Keratinocyte (primary cell): ENCODE results near the gene PFKP. TPM values are rescaled to one million over a fixed set of nuclear protein-coding genes. Genes with fewer than 3 reads are reported as not detected.
A peak's percentile ranks its signal among the peaks of the same experiment; 100 is the strongest.

Experiments
- DNase-seq: peaks from one replicate; pipeline ENCODE4 v3.0.0-alpha.2; 2011; ENCODE audit warnings: low read depth, missing footprints, low spot score
- FAIRE-seq: peaks from 2 replicates; lab custom pipeline; 2011; peaks lifted over from hg19 to GRCh38; lab: Jason Lieb, UNC
- H2AFZ ChIP-seq: 2 replicates; pipeline ENCODE4 v1.6.0; 2012; ENCODE audit warnings: low read length, control low read depth, inconsistent platforms; ENCODE audit not compliant: control insufficient read depth
- H3K27ac ChIP-seq: 2 replicates; pipeline ENCODE4 v1.5.1; 2011; ENCODE audit warnings: low read length; ENCODE audit not compliant: control insufficient read depth, insufficient read depth
- H3K27me3 ChIP-seq: 3 replicates; pipeline ENCODE4 v1.6.0; 2011; ENCODE audit warnings: low read length; ENCODE audit not compliant: control insufficient read depth, insufficient read depth; ENCODE audit errors: extremely low read depth
- H3K36me3 ChIP-seq, 2 experiments: 2 replicates in 1 of 2; 3 replicates in 1 of 2; pipeline ENCODE4 v1.5.1; 2011; ENCODE audit warnings: low read length in 2 of 2, mild to moderate bottlenecking in 1 of 2; ENCODE audit not compliant: control insufficient read depth in 2 of 2, insufficient read depth in 2 of 2; ENCODE audit errors: extremely low read depth in 1 of 2
- H3K4me1 ChIP-seq: 3 replicates; pipeline ENCODE4 v1.5.1; 2011; ENCODE audit warnings: low read length; ENCODE audit not compliant: control insufficient read depth, insufficient read depth; ENCODE audit errors: extremely low read depth
- H3K4me2 ChIP-seq: 3 replicates; pipeline ENCODE4 v1.6.0; 2011; ENCODE audit warnings: low read depth, low read length; ENCODE audit not compliant: control insufficient read depth, insufficient read depth; ENCODE audit errors: extremely low read depth
- H3K4me3 ChIP-seq, 3 experiments: fragments of 200-600 bp in 1 of 3; sonication (generic) in 1 of 3; 2 replicates in 2 of 3; 3 replicates in 1 of 3; pipeline ENCODE4 v1.5.1; 2011 to 2016; ENCODE audit warnings: low read length in 3 of 3, mild to moderate bottlenecking in 3 of 3, control low read depth in 2 of 3, inconsistent platforms in 1 of 3, low read depth in 1 of 3, mixed read lengths in 1 of 3, mixed run types in 1 of 3, moderate library complexity in 1 of 3; ENCODE audit not compliant: control insufficient read depth in 2 of 3, insufficient read depth in 2 of 3; ENCODE audit errors: extremely low read depth in 1 of 3
- H3K79me2 ChIP-seq: 2 replicates; pipeline ENCODE4 v1.6.0; 2012; ENCODE audit warnings: low read length; ENCODE audit not compliant: control insufficient read depth, insufficient read depth
- H3K9ac ChIP-seq: 3 replicates; pipeline ENCODE4 v1.6.0; 2011; ENCODE audit warnings: low read length; ENCODE audit not compliant: control insufficient read depth, insufficient read depth; ENCODE audit errors: extremely low read depth
- H3K9me1 ChIP-seq: 3 replicates; pipeline ENCODE4 v1.6.0; 2011; ENCODE audit warnings: low read length; ENCODE audit not compliant: control insufficient read depth, insufficient read depth; ENCODE audit errors: extremely low read depth
- H3K9me3 ChIP-seq: 2 replicates; pipeline ENCODE4 v1.5.1; 2012; ENCODE audit warnings: low read depth, low read length; ENCODE audit not compliant: control insufficient read depth
- H4K20me1 ChIP-seq: 3 replicates; pipeline ENCODE4 v1.6.0; 2011; ENCODE audit warnings: low read length; ENCODE audit not compliant: control insufficient read depth, insufficient read depth; ENCODE audit errors: extremely low read depth
- EZH2 ChIP-seq: IDR thresholded peaks from one replicate; pipeline ENCODE4 v1.6.1; 2012; ENCODE audit warnings: inconsistent platforms, mild to moderate bottlenecking, low read length, moderate library complexity
- dilution Hi-C: fragments of 300-500 bp; cut with MboI; formaldehyde crosslinking; loops from one replicate; pipeline ENCODE4 v1.7.0; 2020; ENCODE audit warnings: low sequenced_read_pairs; ENCODE audit not compliant: extremely low pct_ligation_motif_present
- polyA plus RNA-seq, 5 experiments: library from polyadenylated mRNA; depleted of rRNA in 3 of 5; stranded (reverse) in 3 of 5; stranded (forward) in 1 of 5; unstranded in 1 of 5; fragments of >200 nt; gene quantifications; 1 replicate in 1 of 5; 2 replicates in 3 of 5; 3 replicates in 1 of 5; pipeline versions ENCODE4 v1.2.1 to v1.2.3, GENCODE V29; 2011 to 2012; ENCODE audit warnings: missing spikeins in 2 of 5, low read depth in 1 of 5, low replicate concordance in 1 of 5
- TF ChIP-seq, protein P1 (sequence below), 3 experiments: IDR thresholded peaks in 1 of 3; conservative IDR thresholded peaks in 1 of 3; optimal IDR thresholded peaks in 1 of 3; 2 replicates in 2 of 3; 3 replicates in 1 of 3; pipeline versions ENCODE3 to v1.5.1; 2011; ENCODE audit warnings: low read length in 3 of 3, mild to moderate bottlenecking in 3 of 3, moderate library complexity in 2 of 3, control low read depth in 1 of 3, inconsistent platforms in 1 of 3; ENCODE audit not compliant: insufficient read depth in 2 of 3; ENCODE audit errors: extremely low read depth in 1 of 3

PFKP gene
- polyA plus RNA-seq, 1 donor (not counting 4 experiments of a cell fraction or from before 2014, with no cell fraction given) = 117 TPM

DNA sequence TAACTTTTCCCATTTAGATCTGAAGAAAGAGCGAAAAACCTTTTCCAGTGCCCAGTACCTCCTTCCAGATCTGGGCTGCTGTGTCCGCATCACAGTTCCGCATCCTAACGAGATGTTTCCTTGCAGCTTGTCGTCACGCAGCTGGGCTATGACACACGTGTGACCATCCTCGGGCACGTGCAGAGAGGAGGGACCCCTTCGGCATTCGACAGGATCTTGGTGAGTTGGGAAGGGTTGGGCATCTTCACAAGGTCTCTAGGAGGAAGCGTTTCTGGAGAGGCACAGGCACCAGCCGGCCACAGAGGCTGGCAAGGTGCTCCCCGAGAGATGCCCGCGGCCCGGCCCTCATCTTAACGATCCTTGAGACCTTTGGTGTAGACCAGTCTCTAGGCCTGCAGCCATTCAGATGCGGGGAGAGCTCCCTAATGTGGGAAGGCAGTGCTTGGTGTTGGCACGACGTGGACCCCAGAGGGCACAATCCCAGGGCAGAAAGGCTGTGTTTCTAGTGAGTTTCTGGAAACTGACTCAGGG lies 41.3 kb downstream of the PFKP start:
- H3K4me2 ChIP-seq = no peak overlapping the region
- H3K4me1 ChIP-seq = peaks cover 13% of the 10 kb centered on the region
- TF ChIP-seq, protein P1, sequence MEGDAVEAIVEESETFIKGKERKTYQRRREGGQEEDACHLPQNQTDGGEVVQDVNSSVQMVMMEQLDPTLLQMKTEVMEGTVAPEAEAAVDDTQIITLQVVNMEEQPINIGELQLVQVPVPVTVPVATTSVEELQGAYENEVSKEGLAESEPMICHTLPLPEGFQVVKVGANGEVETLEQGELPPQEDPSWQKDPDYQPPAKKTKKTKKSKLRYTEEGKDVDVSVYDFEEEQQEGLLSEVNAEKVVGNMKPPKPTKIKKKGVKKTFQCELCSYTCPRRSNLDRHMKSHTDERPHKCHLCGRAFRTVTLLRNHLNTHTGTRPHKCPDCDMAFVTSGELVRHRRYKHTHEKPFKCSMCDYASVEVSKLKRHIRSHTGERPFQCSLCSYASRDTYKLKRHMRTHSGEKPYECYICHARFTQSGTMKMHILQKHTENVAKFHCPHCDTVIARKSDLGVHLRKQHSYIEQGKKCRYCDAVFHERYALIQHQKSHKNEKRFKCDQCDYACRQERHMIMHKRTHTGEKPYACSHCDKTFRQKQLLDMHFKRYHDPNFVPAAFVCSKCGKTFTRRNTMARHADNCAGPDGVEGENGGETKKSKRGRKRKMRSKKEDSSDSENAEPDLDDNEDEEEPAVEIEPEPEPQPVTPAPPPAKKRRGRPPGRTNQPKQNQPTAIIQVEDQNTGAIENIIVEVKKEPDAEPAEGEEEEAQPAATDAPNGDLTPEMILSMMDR (optimal IDR thresholded peaks at IDR 0.05 in 1 of 3, IDR thresholded peaks at IDR 0.05 in 1 of 3, conservative IDR thresholded peaks at IDR 0.05 in 1 of 3; ENCODE audit: extremely low read depth in 1 of 3, insufficient read depth in 2 of 3, low read length in 3 of 3) = no peak
- no peak for TF ChIP-seq EZH2
- H3K9me3 ChIP-seq = no peaks in the 10 kb centered on the region
- no peaks in the 10 kb centered on the region for H3K27me3 ChIP-seq
- H3K4me3 ChIP-seq = no peak overlapping the region
- no peak overlapping the region for H2AFZ ChIP-seq
- peaks cover 44 to 45% of the 10 kb centered on the region in 2 experiments for H3K36me3 ChIP-seq
- peak overlapping the region; percentile 97 for H3K27ac ChIP-seq
- dilution Hi-C loops = no loop called here
- FAIRE-seq = no peak
- no peaks in the 10 kb centered on the region for H3K9me1 ChIP-seq
- H4K20me1 ChIP-seq = no peaks in the 10 kb centered on the region
- H3K9ac ChIP-seq = no peak overlapping the region
- H3K79me2 ChIP-seq = peaks cover 22% of the 10 kb centered on the region
- DNase-seq = no peak

DNA sequence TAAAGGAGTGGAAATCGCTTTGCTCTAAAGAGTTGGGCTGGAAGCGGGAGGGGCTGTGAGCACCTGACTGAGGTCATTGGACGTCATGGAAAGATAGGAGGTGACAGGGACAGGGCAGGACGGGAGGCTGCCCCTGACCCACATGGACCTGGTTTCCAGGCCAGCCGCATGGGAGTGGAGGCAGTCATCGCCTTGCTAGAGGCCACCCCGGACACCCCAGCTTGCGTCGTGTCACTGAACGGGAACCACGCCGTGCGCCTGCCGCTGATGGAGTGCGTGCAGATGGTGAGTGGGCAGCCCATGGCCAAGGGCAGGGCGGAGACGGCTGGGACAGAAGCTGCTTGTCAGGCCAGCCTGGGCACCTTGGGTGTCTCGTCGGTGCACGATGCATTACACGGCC lies 41.8 kb downstream of the PFKP start:
- H3K9ac ChIP-seq = no peak overlapping the region
- TF ChIP-seq, protein P1 (optimal IDR thresholded peaks at IDR 0.05 in 1 of 3, IDR thresholded peaks at IDR 0.05 in 1 of 3, conservative IDR thresholded peaks at IDR 0.05 in 1 of 3; ENCODE audit: extremely low read depth in 1 of 3, insufficient read depth in 2 of 3, low read length in 3 of 3) = no peak
- TF ChIP-seq EZH2 = no peak
- no peaks in the 10 kb centered on the region for H3K9me3 ChIP-seq
- peaks cover 13% of the 10 kb centered on the region for H3K4me1 ChIP-seq
- H4K20me1 ChIP-seq = no peaks in the 10 kb centered on the region
- no peaks in the 10 kb centered on the region for H3K9me1 ChIP-seq
- no peak overlapping the region for H3K4me2 ChIP-seq
- no peak overlapping the region for H3K4me3 ChIP-seq
- DNase-seq = no peak
- peaks cover 43 to 47% of the 10 kb centered on the region in 2 experiments for H3K36me3 ChIP-seq
- H3K79me2 ChIP-seq = peaks cover 22% of the 10 kb centered on the region
- H3K27me3 ChIP-seq = no peaks in the 10 kb centered on the region
- H2AFZ ChIP-seq = no peak overlapping the region
- no peak overlapping the region for H3K27ac ChIP-seq
- dilution Hi-C loops = no loop called here
- FAIRE-seq = no peak
